ENCODE measurements around the gene PTPN18. TPM values are rescaled to one million over a fixed set of nuclear protein-coding genes. Genes with fewer than 3 reads are reported as not detected.

Gene PTPN18
- total RNA-seq, 1 experiment from 2014 or later: 15.7 TPM

GRCh38 chr2:130307850-130308249 is 48.0 kb upstream of the PTPN18 start (continued):
- TF ChIP-seq AFF4 (CRISPR knock-in tag; IDR thresholded peaks at IDR 0.05; ENCODE audit: borderline replicate concordance) (no peak), ATF2 (CRISPR knock-in tag; IDR thresholded peaks at IDR 0.05; ENCODE audit: borderline replicate concordance, low read depth) (no peak), HMGA2 (CRISPR knock-in tag; IDR thresholded peaks at IDR 0.05) (no peak)

- DNase-seq (ENCODE audit: low spot score): no peak
- no peak for TF ChIP-seq ERG (CRISPR knock-in tag; IDR thresholded peaks at IDR 0.05)
- no peak for TF ChIP-seq NR3C1 (CRISPR knock-in tag; conservative IDR thresholded peaks at IDR 0.05; ENCODE audit: low read depth)
- TF ChIP-seq EMX1 (CRISPR knock-in tag; IDR thresholded peaks at IDR 0.05): no peak
- TF ChIP-seq ZNF281 (CRISPR knock-in tag; IDR thresholded peaks at IDR 0.05): no peak
- TF ChIP-seq USF1 (CRISPR knock-in tag; IDR thresholded peaks at IDR 0.05): no peak
- no peak for TF ChIP-seq ZNF232 (CRISPR knock-in tag; IDR thresholded peaks at IDR 0.05)
- no peak for TF ChIP-seq MAX (CRISPR knock-in tag; IDR thresholded peaks at IDR 0.05)
- no peak for TF ChIP-seq ATF1 (CRISPR knock-in tag; IDR thresholded peaks at IDR 0.05)
- no peak for TF ChIP-seq NFE2L1 (CRISPR knock-in tag; IDR thresholded peaks at IDR 0.05)
- no peak for TF ChIP-seq SMAD3 (CRISPR knock-in tag; IDR thresholded peaks at IDR 0.05; ENCODE audit: borderline replicate concordance)
- Mint-ChIP-seq H3K9me3 (no peaks in the 10 kb centered on the region), H3K27me3 (ENCODE audit: low read depth) (no peaks in the 10 kb centered on the region; the same call in 1 of the 2 replicates), H3K4me1 (no peaks in the 10 kb centered on the region), H3K27ac (no peak overlapping the region), H3K36me3 (no peaks in the 10 kb centered on the region), H3K4me3 (no peak overlapping the region)
- CTCF ChIA-PET: no interaction called here
- POLR2A ChIA-PET: interaction anchor here (0.6 kb wide), 1 partner anchor 282 kb away, joined by 3 read pairs; no protein-coding TSS in a partner anchor
- no peak for ATAC-seq
Measured at GRCh38 chr2:130310881-130311280, 45.0 kb upstream of the PTPN18 start.
